CD4-positive, CD25-positive, alpha-beta regulatory T cell (primary cell): ENCODE measurements around the gene ANTXR2. TPM values are rescaled to one million over a fixed set of nuclear protein-coding genes. Genes with fewer than 3 reads are reported as not detected.

Experiments used
- ATAC-seq, 2 donors: fragments of 150-1000 bp; cut with Tn5 transposase; one replicate each; pipeline ENCODE4 v1.10.0; 2021; ENCODE audit warnings: low read depth in 2 of 2, moderate number of reproducible peaks in 2 of 2, moderate library complexity in 1 of 2
- DNase-seq, 3 donors: peaks; one replicate each; pipeline versions ENCODE4 v3.0.0 to v3.0.0-alpha.2; 2012 to 2022; ENCODE audit warnings: mixed read lengths in 1 of 3
- H3K27ac ChIP-seq: one replicate; pipeline ENCODE4 v1.7.0; 2013; ENCODE audit warnings: mild to moderate bottlenecking, low read length; ENCODE audit not compliant: insufficient read depth, poor library complexity, severe bottlenecking
- H3K27me3 ChIP-seq: one replicate; pipeline ENCODE4 v1.7.0; 2013; ENCODE audit warnings: low read length; ENCODE audit not compliant: control insufficient read depth, insufficient read depth
- H3K36me3 ChIP-seq: one replicate; pipeline ENCODE4 v1.7.0; 2013; ENCODE audit warnings: mild to moderate bottlenecking, low read length, moderate library complexity; ENCODE audit not compliant: control insufficient read depth, insufficient read depth
- H3K4me1 ChIP-seq: 2 replicates; pipeline ENCODE4 v1.7.0; 2013; ENCODE audit warnings: mild to moderate bottlenecking, low read length; ENCODE audit not compliant: insufficient read depth, control insufficient read depth, poor library complexity, severe bottlenecking
- H3K4me3 ChIP-seq: one replicate; pipeline ENCODE4 v1.7.0; 2013; ENCODE audit warnings: low read depth, mild to moderate bottlenecking, low read length, moderate library complexity
- H3K9me3 ChIP-seq, 2 experiments: 1 replicate in 1 of 2; 2 replicates in 1 of 2; pipeline ENCODE4 v1.7.0; 2013; ENCODE audit warnings: low read length in 2 of 2, mild to moderate bottlenecking in 1 of 2, moderate library complexity in 1 of 2; ENCODE audit not compliant: control insufficient read depth in 2 of 2
- H3K27ac Mint-ChIP-seq, 3 donors: one replicate each; pipeline ENCODE4 v1.8.0; 2020 to 2022; ENCODE audit warnings: mild to moderate bottlenecking in 3 of 3, mixed read lengths in 3 of 3, moderate library complexity in 2 of 3
- H3K27me3 Mint-ChIP-seq: one replicate; pipeline ENCODE4 v1.8.0; 2022; ENCODE audit warnings: mild to moderate bottlenecking, mixed read lengths
- H3K36me3 Mint-ChIP-seq: one replicate; pipeline ENCODE4 v1.8.0; 2020; ENCODE audit warnings: mixed read lengths
- H3K4me1 Mint-ChIP-seq, 4 donors: one replicate each; pipeline ENCODE4 v1.8.0; 2020 to 2022; ENCODE audit warnings: mixed read lengths in 4 of 4, mild to moderate bottlenecking in 1 of 4
- H3K4me3 Mint-ChIP-seq, 4 donors: one replicate each; pipeline ENCODE4 v1.8.0; 2020 to 2022; ENCODE audit warnings: mild to moderate bottlenecking in 4 of 4, mixed read lengths in 4 of 4, moderate library complexity in 3 of 4
- H3K9me3 Mint-ChIP-seq, 7 donors: one replicate each; pipeline ENCODE4 v1.8.0; 2020 to 2022; ENCODE audit warnings: mixed read lengths in 7 of 7, mild to moderate bottlenecking in 3 of 7, moderate library complexity in 2 of 7
- polyA plus RNA-seq, 4 donors: library from polyadenylated mRNA; unstranded; fragments of 300-500 nt; fragmentation: Illumina TruSeq; gene quantifications; one replicate each; pipeline ENCODE4 v1.2.3, GENCODE V29; 2021
- total RNA-seq: library from RNA; stranded (reverse); gene quantifications from one replicate; pipeline ENCODE4 v1.2.3, GENCODE V29; 2022

The ANTXR2 gene
- total and polyA plus RNA-seq, 5 donors from 2014 or later: 66.4 to 117 (median 70.2) TPM

DNA sequence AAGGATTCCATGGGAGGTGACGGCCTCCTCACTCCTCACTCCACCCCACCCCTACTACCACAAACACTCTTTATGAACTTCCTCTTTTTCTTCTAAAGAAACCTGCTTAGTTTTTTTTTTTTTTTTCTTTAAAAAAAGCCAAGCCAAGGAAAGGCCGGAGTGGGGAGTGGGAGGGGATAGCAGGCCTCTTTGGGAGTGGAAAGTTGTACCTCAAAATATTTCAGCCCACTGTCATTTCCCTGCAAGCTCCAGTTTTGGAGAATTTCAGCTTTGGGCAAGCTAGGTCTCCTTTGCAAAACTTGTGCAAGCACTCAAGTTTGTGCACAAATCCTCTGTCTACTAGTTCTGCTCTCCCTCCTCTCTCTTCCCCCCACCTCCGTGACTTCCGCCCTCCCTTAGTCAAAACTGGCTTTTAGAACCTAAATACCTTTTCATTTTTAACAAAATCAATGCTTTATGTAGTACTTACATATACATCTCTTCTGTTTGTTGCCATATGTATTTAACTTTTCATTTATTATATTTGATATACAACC lies 512 bp upstream of the ANTXR2 start:
- Histone ChIP-seq H3K27me3 (no peaks in the 10 kb centered on the region), H3K27ac (peak overlapping the region; percentile 86), H3K4me3 (peak overlapping the region; percentile 81), H3K36me3 (peaks cover 4% of the 10 kb centered on the region), H3K9me3 (no peaks in the 10 kb centered on the region), H3K4me1 (peaks cover 47% of the 10 kb centered on the region)
- H3K9me3 Mint-ChIP-seq: no peaks in the 10 kb centered on the region
- H3K36me3 Mint-ChIP-seq: peaks cover 5% of the 10 kb centered on the region
- DNase-seq (peak; percentile 19 to 76 (median 45)), ATAC-seq (peak; percentile 29)
- H3K27me3 Mint-ChIP-seq: no peaks in the 10 kb centered on the region
- H3K4me1 Mint-ChIP-seq: peaks cover 44 to 73% (median 55%) of the 10 kb centered on the region in 4 donors
- peak overlapping the region; percentile 77 to 94 (median 92) for H3K27ac Mint-ChIP-seq
- H3K4me3 Mint-ChIP-seq: peak overlapping the region; percentile 93 to 97 (median 97)

DNA sequence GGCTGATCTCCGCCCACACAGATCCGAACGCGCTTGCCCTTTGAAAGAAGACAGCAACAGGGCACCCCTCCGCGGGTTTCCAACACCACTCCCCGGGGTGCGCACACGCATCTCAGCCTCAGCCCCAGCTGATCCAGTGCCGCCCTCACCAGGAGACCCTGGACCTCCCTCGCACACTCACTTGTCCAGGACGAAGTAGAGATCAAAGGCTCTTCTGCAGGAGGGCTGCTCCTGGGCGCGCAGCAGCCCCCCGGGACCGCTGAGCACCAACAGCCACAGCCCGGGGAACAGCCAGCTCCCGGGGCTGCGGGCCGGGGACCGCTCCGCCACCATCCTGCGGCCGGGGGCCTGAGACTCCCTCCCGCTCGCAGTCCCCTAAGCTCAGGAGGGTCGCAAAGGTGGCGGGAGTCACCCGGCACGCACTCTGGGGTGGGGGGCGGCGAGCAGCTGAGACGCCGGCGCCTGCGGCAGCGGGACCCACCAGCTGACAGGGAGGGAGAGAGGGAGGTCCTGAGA lies 743 bp downstream of the ANTXR2 start:
- peak overlapping the region; percentile 93 to 97 (median 97) for H3K4me3 Mint-ChIP-seq
- peak; percentile 45 to 55 for ATAC-seq
- no peaks in the 10 kb centered on the region for H3K9me3 ChIP-seq
- H3K27me3 ChIP-seq: no peaks in the 10 kb centered on the region
- no peaks in the 10 kb centered on the region for H3K9me3 Mint-ChIP-seq
- peak; percentile 37 to 63 (median 59) for DNase-seq
- peak overlapping the region; percentile 86 for H3K27ac ChIP-seq
- H3K27ac Mint-ChIP-seq: peak overlapping the region; percentile 77 to 98 (median 97)
- no peaks in the 10 kb centered on the region for H3K27me3 Mint-ChIP-seq
- H3K4me1 Mint-ChIP-seq: peaks cover 46 to 77% (median 58%) of the 10 kb centered on the region in 4 donors
- H3K4me1 ChIP-seq: peaks cover 55% of the 10 kb centered on the region
- H3K36me3 Mint-ChIP-seq: peaks cover 14% of the 10 kb centered on the region
- H3K4me3 ChIP-seq: peak overlapping the region; percentile 96
- H3K36me3 ChIP-seq: peaks cover 11% of the 10 kb centered on the region

DNA sequence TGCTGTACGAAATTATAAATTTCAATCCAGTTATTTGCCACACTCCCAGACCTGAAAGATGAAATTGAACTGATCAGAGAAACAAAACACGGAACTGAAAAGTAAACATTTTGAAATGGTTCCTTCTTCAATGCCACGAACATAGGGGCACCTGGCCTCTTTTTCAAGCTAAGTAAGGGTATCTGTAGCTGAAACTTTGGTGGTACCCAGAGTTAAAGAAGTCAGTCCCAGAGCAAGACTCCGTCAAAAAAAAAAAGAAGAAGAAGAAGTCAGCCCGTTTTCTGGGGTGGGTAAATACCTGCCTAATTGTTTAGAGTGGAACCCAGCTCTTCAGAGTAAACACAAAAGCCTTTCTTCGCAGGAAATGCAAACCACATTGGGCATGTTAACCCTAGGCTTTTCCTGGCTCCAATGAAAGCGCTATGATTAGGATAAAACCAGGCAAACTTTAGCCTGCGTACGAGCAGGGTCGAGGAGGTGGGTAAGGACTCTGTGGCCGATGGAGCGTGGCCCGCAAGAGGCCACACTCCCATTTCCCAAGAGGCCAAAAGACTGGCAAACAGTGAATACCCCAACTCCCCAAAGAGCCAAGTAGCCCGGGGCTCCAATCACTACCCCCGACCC lies 1.3 kb downstream of the ANTXR2 start:
- peak overlapping the region; percentile 96 for H3K4me3 ChIP-seq
- Mint-ChIP-seq H3K4me1 (peaks cover 49 to 82% (median 62%) of the 10 kb centered on the region in 4 donors), H3K9me3 (no peaks in the 10 kb centered on the region), H3K4me3 (peak overlapping the region; percentile 93 to 97 (median 97)), H3K27ac (peak overlapping the region; percentile 77 to 98 (median 97)), H3K36me3 (peaks cover 18% of the 10 kb centered on the region), H3K27me3 (no peaks in the 10 kb centered on the region)
- H3K9me3 ChIP-seq: no peaks in the 10 kb centered on the region
- no peak for ATAC-seq
- peaks cover 15% of the 10 kb centered on the region for H3K36me3 ChIP-seq
- H3K4me1 ChIP-seq: peaks cover 60% of the 10 kb centered on the region
- DNase-seq: peak in 1 of 3 donors; percentile 23
- peak overlapping the region; percentile 86 for H3K27ac ChIP-seq
- no peaks in the 10 kb centered on the region for H3K27me3 ChIP-seq

DNA sequence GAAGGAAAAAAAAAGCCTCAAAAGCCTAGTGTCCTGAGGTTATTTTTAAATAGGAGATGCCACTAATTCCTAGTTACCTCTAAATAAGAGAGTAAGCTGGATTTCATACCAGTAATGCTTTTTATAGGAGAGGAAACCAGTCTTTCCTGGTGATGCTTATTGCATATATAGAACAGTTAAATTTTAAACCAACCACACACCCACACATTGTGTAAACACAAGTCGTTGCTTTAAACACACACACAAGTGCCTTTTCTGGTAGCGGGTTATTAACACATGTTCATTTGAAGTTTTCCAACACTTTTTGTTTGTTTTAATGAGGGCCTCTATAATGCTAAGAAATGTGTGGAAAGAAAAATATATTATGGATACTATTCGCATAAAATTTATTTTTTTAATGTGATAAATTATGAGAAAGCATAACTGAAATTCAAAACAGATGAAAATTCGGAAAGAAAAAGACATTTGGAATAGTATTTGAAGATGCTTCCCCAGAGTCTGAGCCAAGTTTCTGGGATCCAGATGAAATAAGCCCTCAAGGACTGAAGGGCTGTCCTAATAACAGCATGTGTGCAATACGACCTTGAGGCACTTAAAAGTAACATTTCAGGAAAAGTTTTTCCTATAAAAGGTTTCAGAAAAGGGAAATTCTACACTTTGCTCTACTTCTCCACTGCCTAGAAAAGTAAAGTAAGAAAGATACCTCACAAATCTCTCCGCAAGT lies 2.0 kb downstream of the ANTXR2 start:
- H3K9me3 Mint-ChIP-seq: no peaks in the 10 kb centered on the region
- H3K4me1 Mint-ChIP-seq: peaks cover 49 to 82% (median 65%) of the 10 kb centered on the region in 4 donors
- peak overlapping the region; percentile 86 for H3K27ac ChIP-seq
- no peaks in the 10 kb centered on the region for H3K9me3 ChIP-seq
- peak overlapping the region; percentile 78 to 98 (median 97) for H3K27ac Mint-ChIP-seq
- ATAC-seq (no peak), DNase-seq (no peak)
- no peaks in the 10 kb centered on the region for H3K27me3 Mint-ChIP-seq
- H3K4me3 ChIP-seq: peak overlapping the region; percentile 96
- H3K4me1 ChIP-seq: peaks cover 65% of the 10 kb centered on the region
- no peaks in the 10 kb centered on the region for H3K27me3 ChIP-seq
- peaks cover 23% of the 10 kb centered on the region for H3K36me3 Mint-ChIP-seq
- H3K36me3 ChIP-seq: peaks cover 17% of the 10 kb centered on the region
- H3K4me3 Mint-ChIP-seq: peak overlapping the region; percentile 93 to 97 (median 97)

DNA sequence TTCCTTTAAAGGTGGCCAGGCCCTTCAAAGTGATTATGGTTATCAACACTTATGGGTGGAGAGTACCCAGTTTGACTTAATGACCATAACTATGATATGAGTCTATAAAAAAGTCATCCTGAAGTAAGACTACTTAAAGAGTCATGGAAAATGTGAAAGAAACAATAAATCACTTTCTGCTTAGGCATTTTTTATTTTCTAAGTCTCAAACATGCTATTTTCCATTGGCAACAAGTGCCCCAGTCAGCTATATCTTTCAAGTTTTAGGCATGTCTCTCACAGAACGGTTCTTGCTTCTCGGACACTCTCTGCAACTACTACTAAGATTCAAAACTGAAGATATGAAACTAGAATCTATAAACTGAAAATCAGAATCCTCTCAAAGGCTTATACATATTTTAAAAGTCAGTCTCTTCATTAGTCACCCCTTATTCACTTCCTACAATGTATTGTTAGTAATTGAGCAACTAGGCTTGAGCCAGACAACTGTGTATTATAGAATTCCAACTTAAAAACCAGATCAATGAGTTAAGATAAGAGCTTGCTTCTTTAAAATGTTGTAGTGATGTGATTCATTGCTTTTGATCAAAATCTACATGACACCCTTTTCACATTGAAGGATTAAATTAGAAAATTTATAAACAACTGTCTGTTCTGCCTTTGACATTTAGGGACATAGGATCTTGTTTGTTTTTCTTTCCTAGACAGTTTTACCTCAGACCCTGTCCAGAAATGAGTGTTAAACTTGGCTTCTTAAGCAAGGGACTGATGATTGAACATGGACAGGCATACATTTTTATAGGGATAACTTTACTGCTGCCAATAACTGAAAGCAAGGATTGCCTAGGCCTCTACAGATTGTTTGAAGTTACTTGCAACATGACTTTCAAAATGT lies 2.9 kb downstream of the ANTXR2 start:
- peaks cover 74% of the 10 kb centered on the region for H3K4me1 ChIP-seq
- DNase-seq: no peak
- H3K4me3 ChIP-seq: peak overlapping the region; percentile 96
- Mint-ChIP-seq H3K27me3 (no peaks in the 10 kb centered on the region), H3K36me3 (peaks cover 23% of the 10 kb centered on the region), H3K4me1 (peaks cover 49 to 80% (median 68%) of the 10 kb centered on the region in 4 donors), H3K27ac (peak overlapping the region; percentile 47 to 97 (median 61)), H3K9me3 (no peaks in the 10 kb centered on the region), H3K4me3 (peak overlapping the region; percentile 93 to 97 (median 97))
- no peaks in the 10 kb centered on the region for H3K9me3 ChIP-seq
- peak overlapping the region; percentile 86 for H3K27ac ChIP-seq
- peaks cover 17% of the 10 kb centered on the region for H3K36me3 ChIP-seq
- ATAC-seq: no peak
- H3K27me3 ChIP-seq: no peaks in the 10 kb centered on the region

DNA sequence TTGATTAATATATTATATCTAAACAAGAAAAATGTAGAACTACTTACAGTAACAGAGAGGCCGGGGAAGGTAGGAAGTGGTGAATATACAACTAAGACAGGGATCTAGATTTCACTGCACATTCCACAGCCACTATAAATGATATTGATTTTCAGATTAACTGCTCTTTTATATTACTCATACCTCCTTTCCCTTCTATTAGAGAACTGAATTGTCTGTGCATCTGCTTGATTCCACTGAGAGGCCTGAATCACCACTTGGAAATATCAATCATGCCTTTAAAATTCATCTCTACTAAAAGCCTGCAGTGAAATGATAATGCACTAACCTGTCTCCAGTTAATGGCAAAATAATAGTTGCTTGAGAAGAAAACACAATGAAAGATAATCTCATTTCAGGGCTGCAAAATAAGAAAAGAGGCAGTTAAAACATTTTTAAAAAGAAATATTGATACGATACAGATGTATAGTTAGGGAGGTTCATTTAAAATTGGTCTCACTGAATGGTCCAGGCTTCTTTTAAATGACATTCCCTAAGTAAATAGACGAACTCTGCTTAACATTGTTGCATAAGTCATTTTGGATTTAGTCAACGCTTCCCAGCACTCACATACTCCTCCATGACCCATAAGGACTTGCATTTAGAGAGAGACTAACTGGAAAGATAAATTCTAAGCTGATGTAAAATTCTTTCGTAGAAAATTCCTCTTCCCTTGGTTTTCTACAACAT lies 3.8 kb downstream of the ANTXR2 start:
- ATAC-seq: no peak
- peak overlapping the region; percentile 93 to 97 (median 97) for H3K4me3 Mint-ChIP-seq
- peaks cover 49 to 80% (median 69%) of the 10 kb centered on the region in 4 donors for H3K4me1 Mint-ChIP-seq
- Histone ChIP-seq H3K36me3 (peaks cover 17% of the 10 kb centered on the region), H3K27ac (peak overlapping the region; percentile 86), H3K4me1 (peaks cover 77% of the 10 kb centered on the region), H3K27me3 (no peaks in the 10 kb centered on the region), H3K4me3 (peak overlapping the region; percentile 96), H3K9me3 (no peaks in the 10 kb centered on the region)
- no peaks in the 10 kb centered on the region for H3K9me3 Mint-ChIP-seq
- H3K36me3 Mint-ChIP-seq: peaks cover 27% of the 10 kb centered on the region
- H3K27ac Mint-ChIP-seq: peak overlapping the region; percentile 47 to 97 (median 61)
- no peaks in the 10 kb centered on the region for H3K27me3 Mint-ChIP-seq
- no peak for DNase-seq
